GM12878 (cell line): ENCODE measurements around the gene NPDC1. TPM values are rescaled to one million over a fixed set of nuclear protein-coding genes. Genes with fewer than 3 reads are reported as not detected.

ENCODE experiments used
- ATAC-seq: fragments of 200-7000 bp; cut with Tn5 transposase; 3 replicates; pipeline ENCODE4 v1.9.1; 2020; ENCODE audit warnings: mild to moderate bottlenecking, moderate library complexity
- BruUV-seq: library from RNA; stranded (reverse); fragments of 400-500 nt; replicated peaks from 2 replicates; lab custom pipeline; 2021; lab: Mats Ljungman, UMichigan
- CTCF ChIA-PET: fragments of 300-600 bp; sonication (Branson Sonifier 250); formaldehyde crosslinking; extraction: SDS; loops from one replicate; lab custom pipeline; 2021; ENCODE audit warnings: inconsistent platforms; lab: Yijun Ruan, JAX
- POLR2A ChIA-PET: fragments of 350-600 bp; formaldehyde crosslinking; extraction: SDS; loops from one replicate; lab custom pipeline; 2021; ENCODE audit warnings: inconsistent platforms; lab: Charles Lee
- RAD21 ChIA-PET: fragments of 300-600 bp; sonication (Branson Sonifier 250); formaldehyde crosslinking; loops from one replicate; lab custom pipeline; 2023; ENCODE audit warnings: antibody characterized with exemption; ENCODE audit not compliant: unreplicated experiment; lab: Charles Lee
- SMC1A ChIA-PET: fragments of 300-600 bp; sonication (Branson Sonifier 250); formaldehyde crosslinking; loops from one replicate; lab custom pipeline; 2023; ENCODE audit not compliant: unreplicated experiment, uncharacterized antibody; lab: Charles Lee
- DNase-seq: peaks from one replicate; pipeline ENCODE4 v3.0.0-alpha.2; 2011; ENCODE audit warnings: low read depth, low spot score
- FAIRE-seq: peaks from 3 replicates; lab custom pipeline; 2011; peaks lifted over from hg19 to GRCh38; lab: Jason Lieb, UNC
- H2AFZ ChIP-seq: 2 replicates; pipeline ENCODE4 v1.6.0; 2011; ENCODE audit warnings: low read depth, low read length, control low read depth; ENCODE audit not compliant: control insufficient read depth
- H3K27ac ChIP-seq: 2 replicates; pipeline ENCODE4 v1.5.1; 2011; ENCODE audit warnings: control low read depth; ENCODE audit not compliant: control insufficient read depth, insufficient read depth
- H3K27me3 ChIP-seq, 2 experiments: replicated peaks in 1 of 2; 2 replicates each; pipeline versions ENCODE4 v1.6.0 to v1.6.1; 2011; ENCODE audit warnings: low read length in 1 of 2; ENCODE audit not compliant: control insufficient read depth in 2 of 2, insufficient read depth in 2 of 2
- H3K36me3 ChIP-seq, 2 experiments: 2 replicates each; pipeline ENCODE4 v1.5.1; 2011; ENCODE audit warnings: low read length in 1 of 2; ENCODE audit not compliant: control insufficient read depth in 2 of 2, insufficient read depth in 2 of 2
- H3K4me1 ChIP-seq: 2 replicates; pipeline ENCODE4 v1.6.1; 2011; ENCODE audit warnings: mild to moderate bottlenecking, low read length, moderate library complexity, mixed read lengths; ENCODE audit not compliant: control insufficient read depth, insufficient read depth
- H3K4me2 ChIP-seq: 2 replicates; pipeline ENCODE4 v1.6.0; 2011; ENCODE audit warnings: control low read depth; ENCODE audit not compliant: control insufficient read depth, insufficient read depth
- H3K4me3 ChIP-seq: fragments of 200-600 bp; sonication (generic); 2 replicates; pipeline ENCODE4 v1.5.1; 2016
- H3K79me2 ChIP-seq: 2 replicates; pipeline ENCODE4 v1.6.0; 2011; ENCODE audit warnings: low read length; ENCODE audit not compliant: control insufficient read depth, insufficient read depth
- H3K9ac ChIP-seq: 2 replicates; pipeline ENCODE4 v1.8.0; 2011; ENCODE audit warnings: low read length, control low read depth, mixed read lengths; ENCODE audit not compliant: control insufficient read depth, insufficient read depth
- H3K9me3 ChIP-seq: replicated peaks from 3 replicates; pipeline ENCODE4 v1.5.1; 2011; ENCODE audit warnings: mild to moderate bottlenecking, low read length; ENCODE audit not compliant: control insufficient read depth, insufficient read depth
- H4K20me1 ChIP-seq: 2 replicates; pipeline ENCODE4 v1.6.0; 2011; ENCODE audit not compliant: control insufficient read depth, insufficient read depth
- BHLHE40 ChIP-seq, 2 experiments: fragments of 450-650 bp in 1 of 2; IDR thresholded peaks; 2 replicates each; pipeline ENCODE4 v1.6.1; 2011 to 2017; ENCODE audit warnings: low read depth in 2 of 2, borderline replicate concordance in 1 of 2, improper control_type of control experiment in 1 of 2, low read length in 1 of 2, mild to moderate bottlenecking in 1 of 2
- CREM ChIP-seq: IDR thresholded peaks from 2 replicates; pipeline ENCODE4 v1.6.1; 2014; ENCODE audit warnings: antibody characterized with exemption, low read depth
- ETV6 ChIP-seq, 2 experiments: fragments of 450-650 bp in 1 of 2; IDR thresholded peaks in 1 of 2; conservative IDR thresholded peaks in 1 of 2; 2 replicates each; pipeline ENCODE4 v1.6.1; 2014; ENCODE audit warnings: antibody characterized with exemption in 1 of 2, borderline replicate concordance in 1 of 2, low read depth in 1 of 2, mild to moderate bottlenecking in 1 of 2, moderate library complexity in 1 of 2
- GATAD2B ChIP-seq: fragments of 450-650 bp; conservative IDR thresholded peaks from 2 replicates; pipeline ENCODE4 v1.6.1; 2017; ENCODE audit warnings: low read depth, mild to moderate bottlenecking, moderate library complexity
- IRF4 ChIP-seq: IDR thresholded peaks from 2 replicates; pipeline ENCODE4 v1.6.1; 2011; ENCODE audit warnings: low read depth, low read length
- MLLT1 ChIP-seq: fragments of 450-650 bp; IDR thresholded peaks from 2 replicates; pipeline ENCODE4 v1.6.1; 2016; ENCODE audit warnings: mild to moderate bottlenecking
- SMARCA5 ChIP-seq: fragments of 450-650 bp; IDR thresholded peaks from 2 replicates; pipeline ENCODE4 v1.6.1; 2017; ENCODE audit warnings: mild to moderate bottlenecking
- ZNF207 ChIP-seq: fragments of 450-650 bp; IDR thresholded peaks from 2 replicates; pipeline ENCODE4 v1.6.1; 2014; ENCODE audit warnings: antibody characterized with exemption, mild to moderate bottlenecking, borderline replicate concordance
- ZNF687 ChIP-seq: fragments of 450-650 bp; IDR thresholded peaks from 2 replicates; pipeline ENCODE4 v1.6.1; 2017; ENCODE audit warnings: mild to moderate bottlenecking, moderate library complexity
- WGBS: methylation state at CpG from one replicate; pipeline ENCODE4 v1.1.6; 2016; ENCODE audit warnings: low lambda C conversion rate; ENCODE audit not compliant: insufficient replicate concordance, insufficient coverage; ENCODE audit errors: missing lambda C conversion rate; 5-methylcytosine and 5-hydroxymethylcytosine counted together
- in situ Hi-C: fragments of 300-500 bp; cut with MboI; formaldehyde crosslinking; loops from 9 replicates; pipeline ENCODE4 v1.14.3; 2018; ENCODE audit warnings: mixed read lengths
- intact Hi-C: fragments of 100-400 bp; cut with micrococcal nuclease; formaldehyde crosslinking; loops from one replicate; pipeline ENCODE4 v1.14.2; 2022; ENCODE audit not compliant: unreplicated experiment
- polyA plus RNA-seq, 11 experiments: library from polyadenylated mRNA; depleted of rRNA in 4 of 11; unstranded in 6 of 11; stranded (reverse) in 5 of 11; fragments of >200 nt; fragmentation: Nextera tagmentation in 4 of 11; fragmentation: Illumina TruSeq in 1 of 11; extraction: Ambion mirVana in 4 of 11; extraction: Trizol in 1 of 11; gene quantifications; 1 replicate in 1 of 11; 2 replicates in 10 of 11; pipeline versions ENCODE4 v1.2.1 to v1.2.3, GENCODE V29; 2011 to 2016; ENCODE audit warnings: inconsistent platforms in 2 of 11, missing spikeins in 2 of 11, low read depth in 1 of 11
- total RNA-seq, 4 experiments: library from RNA; depleted of rRNA in 3 of 4; stranded (reverse); fragments of >200 nt in 3 of 4; fragmentation: Illumina TruSeq in 1 of 4; extraction: Trizol in 1 of 4; gene quantifications; 2 replicates each; pipeline versions ENCODE4 v1.2.1 to v1.2.3, GENCODE V29; 2013 to 2021

The NPDC1 gene
- total and polyA plus RNA-seq, 10 of the 15 experiments (the other 5 are each of a cell fraction or from before 2014, with no cell fraction given), result 0.04 to 1.7 (median 0.77) TPM; not detected in 2

GRCh38 chr9:137077010-137077747 lies 31.2 kb upstream of the NPDC1 start, which contains the start of gene UAP1L1 (continued):
- TF ChIP-seq IRF4 (no peak), ZNF207 (no peak), ETV6 (conservative IDR thresholded peaks at IDR 0.05 in 1 of 2, IDR thresholded peaks at IDR 0.05 in 1 of 2; ENCODE audit: borderline replicate concordance in 1 of 2, low read depth in 1 of 2) (no peak), SMARCA5 (peak; percentile 81)
- TF ChIP-seq, all 136 proteins: peak for 22

GRCh38 chr9:137076636-137077009 lies 30.6 kb upstream of the NPDC1 start:
- ChIA-PET SMC1A (interaction anchor here (0.8 to 2.1 kb wide), 3 partner anchors 9 to 39 kb away, joined by 3 to 11 read pairs (median 4); partner anchors contain the start of gene MAN1B1), RAD21 (interaction anchor here (0.5 to 1.6 kb wide), 6 partner anchors 9 to 148 kb away, joined by 3 to 9 read pairs (median 4); partner anchors contain the start of gene MAN1B1)
- H3K9ac ChIP-seq, result peak overlapping the region; percentile 38
- no peak for FAIRE-seq
- H2AFZ ChIP-seq, result peak overlapping the region; percentile 79
- H3K4me1 ChIP-seq, result peaks cover 18% of the 10 kb centered on the region
- BruUV-seq, result no TSS peak
- peak overlapping the region; percentile 57 for H3K27ac ChIP-seq
- H4K20me1 ChIP-seq, result no peaks in the 10 kb centered on the region; the same call in 1 of the 2 replicates
- in situ Hi-C loops, result no loop called here
- TF ChIP-seq ZNF687 (0 out of 2 replicates have a peak, but pooled peaks have one; percentile 41), CREM (no peak), MLLT1 (0 out of 2 replicates have a peak, but pooled peaks have one; percentile 36), BHLHE40 (IDR thresholded peaks at IDR 0.05; ENCODE audit: borderline replicate concordance in 1 of 2, low read depth in 2 of 2, low read length in 1 of 2) (peak in 1 of 2 experiments; percentile 50; a peak in 1 of 4 replicates), GATAD2B (peak; percentile 35; the same call in 1 of the 2 replicates), SMARCA5 (0 out of 2 replicates have a peak, but pooled peaks have one; percentile 26)
- TF ChIP-seq, all 136 proteins: peak for 5
- H3K27me3 ChIP-seq, result no peaks in the 10 kb centered on the region
- 76% methylated on average over 15 of the region's 15 CpGs for WGBS
- ChIA-PET POLR2A (interaction anchor here (0.6 to 1.8 kb wide), 5 partner anchors 8 to 164 kb away, joined by 3 to 11 read pairs (median 6); partner anchors contain the start of genes MAN1B1 and TUBB4B), CTCF (interaction anchor here (1.1 to 1.7 kb wide), 6 partner anchors 9 to 234 kb away, joined by 3 to 11 read pairs (median 4); partner anchors contain the start of genes AJM1 and MAN1B1)
- intact Hi-C loops, result no loop called here
- no peak for DNase-seq
- ATAC-seq, result no peak
- peaks cover 0 to 5% of the 10 kb centered on the region in 2 experiments; a peak in 2 of 4 replicates for H3K36me3 ChIP-seq
- H3K4me3 ChIP-seq, result peak overlapping the region; percentile 80
- H3K4me2 ChIP-seq, result peak overlapping the region; percentile 67
- H3K79me2 ChIP-seq, result peaks cover 8% of the 10 kb centered on the region
- H3K9me3 ChIP-seq, result no peaks in the 10 kb centered on the region
